Dedifferentiated amniotic fluid mesenchymal stem cell (primary cell): ENCODE results near the gene FNBP1.
"Not testable (repeated sequence)": the region's sequence is repeated elsewhere in the genome, so short reads cannot be mapped to it uniquely, and the experiment has no call there.

Experiments used
- DNase-seq: peaks from one replicate; pipeline ENCODE4 v3.0.0-alpha.2; 2016; ENCODE audit errors: extremely low spot score

FNBP1 gene

DNA sequence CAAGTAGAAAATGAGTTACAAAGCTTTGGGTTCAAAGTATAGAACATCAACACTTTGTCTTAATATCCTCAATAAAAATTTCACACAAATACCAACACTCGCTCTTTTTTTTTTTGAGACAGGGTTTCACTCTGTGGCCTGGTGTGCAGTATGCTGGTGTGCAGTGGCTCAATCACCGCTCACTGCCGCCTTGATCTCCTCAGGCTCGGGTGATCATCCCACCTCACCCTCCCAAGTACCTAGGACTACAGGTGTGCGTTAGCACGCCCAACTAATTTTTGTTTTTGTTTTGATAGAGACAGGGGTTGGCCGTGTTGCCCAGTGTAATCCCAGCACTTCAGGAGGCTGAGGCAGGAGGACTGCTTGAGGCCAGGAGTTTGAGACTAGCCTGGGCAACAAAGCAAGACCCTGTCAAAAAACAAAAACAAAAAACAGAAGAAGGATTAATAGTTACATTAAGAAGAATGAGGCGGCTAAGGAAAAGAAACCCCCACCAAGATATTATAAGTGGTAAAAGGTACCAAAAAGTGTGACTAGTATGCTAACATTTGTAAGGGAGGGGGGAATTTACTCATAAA lies 20.3 kb downstream of the FNBP1 start:
- no peak for DNase-seq

DNA sequence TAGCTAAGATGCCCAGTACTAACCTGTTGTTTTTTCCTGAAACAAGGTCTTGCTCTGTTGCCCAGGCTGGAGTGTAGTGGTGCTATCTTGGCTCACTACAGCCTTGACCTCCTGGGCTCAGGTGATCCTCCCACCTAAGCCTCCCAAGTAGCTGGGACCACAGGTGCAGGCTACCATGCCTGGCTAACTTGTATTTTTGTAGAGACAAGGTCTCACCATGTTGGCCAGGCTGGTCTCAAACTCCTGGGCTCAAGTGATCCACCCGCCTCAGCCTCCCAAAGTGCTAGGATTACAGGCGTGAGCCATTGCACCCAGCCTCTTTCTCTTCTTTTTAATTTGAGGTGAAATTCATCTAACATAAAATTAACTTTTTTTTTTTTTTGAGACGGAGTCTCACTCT lies 21.1 kb downstream of the FNBP1 start:
- not testable (repeated sequence) for DNase-seq

DNA sequence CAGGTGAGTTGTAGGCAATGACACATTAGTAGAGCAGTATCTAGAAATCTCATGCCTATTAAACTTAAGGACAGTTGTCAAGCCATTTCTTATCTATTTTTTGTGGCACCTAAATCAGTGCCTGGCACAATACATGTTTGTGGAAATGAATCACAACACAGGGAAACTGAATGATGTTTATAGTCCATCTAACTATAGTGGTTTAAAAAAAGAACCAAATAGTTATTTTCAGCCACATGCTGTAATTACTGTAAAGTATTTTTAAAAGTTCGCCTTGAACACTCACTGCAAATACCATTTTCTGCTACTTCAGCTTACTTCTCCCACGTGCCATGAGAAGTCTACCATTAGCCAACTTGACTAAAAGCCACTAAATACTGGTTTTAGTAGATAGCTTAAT lies 21.9 kb downstream of the FNBP1 start:
- no peak for DNase-seq

DNA sequence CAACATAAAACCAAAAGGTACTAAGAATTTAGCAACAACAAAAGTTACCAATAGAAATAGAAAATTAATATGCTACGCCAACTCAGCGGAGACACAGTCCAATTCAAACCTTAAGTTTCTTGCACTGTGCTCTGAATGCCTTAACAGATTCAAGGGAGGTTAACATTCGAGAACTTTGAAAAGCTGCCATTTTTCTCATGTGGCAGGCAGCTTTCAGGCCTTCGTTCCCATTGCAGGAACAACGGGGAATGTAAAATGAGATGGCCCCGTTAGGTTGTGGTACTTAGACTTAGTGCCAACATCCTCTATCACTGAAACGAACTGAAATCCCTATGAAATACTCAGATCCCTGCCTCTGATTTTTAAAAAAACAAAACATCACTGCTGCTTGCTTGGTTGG lies 22.4 kb downstream of the FNBP1 start:
- DNase-seq = no peak

DNA sequence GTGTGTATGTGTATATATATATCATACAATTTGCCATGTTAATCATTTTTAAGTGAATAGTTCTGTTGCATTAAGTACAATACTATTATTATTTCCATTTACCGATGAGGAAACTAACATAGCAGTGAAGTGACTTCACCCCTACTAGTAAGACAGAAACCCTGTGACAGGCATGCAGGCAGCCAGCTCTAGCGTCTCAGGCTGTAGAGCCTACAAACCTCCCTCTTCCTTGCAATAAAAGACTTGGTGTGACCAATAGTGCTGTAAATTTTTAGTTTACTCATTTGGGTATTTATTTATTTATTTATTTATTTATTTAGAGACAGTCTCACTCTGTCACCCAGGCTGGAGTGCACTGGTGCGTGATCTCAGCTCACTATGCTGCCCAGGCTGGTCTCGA lies 24.7 kb downstream of the FNBP1 start:
- DNase-seq = no peak

DNA sequence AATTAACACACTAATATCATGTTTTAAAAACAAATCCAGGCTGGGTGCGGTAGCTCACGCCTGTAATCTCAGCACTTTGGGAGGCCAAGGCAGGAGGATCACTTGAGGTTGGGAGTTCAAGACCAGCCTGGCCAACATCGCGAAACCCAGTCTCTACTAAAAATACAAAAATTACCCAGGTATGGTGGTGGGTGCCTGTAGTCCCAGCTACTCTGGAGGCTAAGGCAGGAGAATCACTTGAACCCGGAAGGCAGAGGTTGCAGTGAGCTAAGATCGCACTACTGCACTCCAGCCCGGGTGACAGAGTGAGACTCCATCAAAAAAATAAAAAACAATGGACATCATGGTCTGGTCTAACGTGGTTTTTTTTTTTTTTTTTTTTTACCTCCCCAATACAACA lies 25.5 kb downstream of the FNBP1 start:
- DNase-seq = not testable (repeated sequence)

DNA sequence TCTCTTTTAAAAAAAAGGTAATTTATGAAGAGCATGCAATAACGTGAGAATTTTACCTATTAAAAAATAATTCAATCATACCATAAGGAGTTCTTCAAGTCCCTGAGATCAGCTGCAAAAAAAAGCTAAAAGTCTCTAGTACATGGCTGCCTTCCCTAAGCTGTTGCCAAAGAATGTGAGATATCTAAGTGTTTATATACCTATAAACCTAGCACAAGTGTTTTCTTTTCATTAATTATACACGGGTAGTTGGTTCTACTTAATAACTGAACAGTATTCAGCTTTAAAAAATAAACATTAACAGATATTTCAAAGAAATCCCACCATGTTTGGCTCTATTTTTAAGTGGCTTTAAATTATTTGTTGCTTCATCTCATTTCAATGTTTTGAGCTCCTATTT lies 25.9 kb downstream of the FNBP1 start:
- DNase-seq = no peak

DNA sequence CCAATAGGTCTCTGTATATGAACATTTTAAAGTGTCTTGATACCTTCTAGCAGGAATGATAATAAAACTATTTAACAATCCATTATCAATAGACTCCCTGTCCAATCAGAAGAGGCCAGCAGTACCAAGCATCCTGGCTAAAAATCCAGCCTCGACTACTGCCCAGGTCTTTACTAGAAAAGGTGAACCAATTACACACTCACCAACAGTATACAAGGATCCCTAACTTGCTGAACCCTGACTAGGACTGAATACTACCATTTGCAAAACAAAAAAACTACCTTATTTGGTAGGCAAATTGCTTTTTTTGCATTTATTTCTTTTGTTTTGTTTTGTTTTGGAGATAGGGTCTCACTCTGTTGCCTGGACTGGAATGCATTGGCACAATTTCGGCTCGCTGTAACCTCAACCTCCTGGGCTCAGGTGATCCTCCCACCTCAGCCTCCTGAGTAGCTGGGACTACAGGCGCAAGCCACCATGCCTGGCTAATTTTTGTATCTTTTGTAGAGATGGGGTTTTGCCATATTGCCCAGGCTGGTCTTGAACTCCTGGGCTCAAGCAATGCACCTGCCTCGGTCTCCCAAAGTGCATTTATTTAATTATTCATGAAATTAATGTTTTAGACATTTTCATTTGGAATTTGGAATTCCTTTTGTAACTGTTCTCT lies 27.5 kb downstream of the FNBP1 start:
- no peak for DNase-seq

DNA sequence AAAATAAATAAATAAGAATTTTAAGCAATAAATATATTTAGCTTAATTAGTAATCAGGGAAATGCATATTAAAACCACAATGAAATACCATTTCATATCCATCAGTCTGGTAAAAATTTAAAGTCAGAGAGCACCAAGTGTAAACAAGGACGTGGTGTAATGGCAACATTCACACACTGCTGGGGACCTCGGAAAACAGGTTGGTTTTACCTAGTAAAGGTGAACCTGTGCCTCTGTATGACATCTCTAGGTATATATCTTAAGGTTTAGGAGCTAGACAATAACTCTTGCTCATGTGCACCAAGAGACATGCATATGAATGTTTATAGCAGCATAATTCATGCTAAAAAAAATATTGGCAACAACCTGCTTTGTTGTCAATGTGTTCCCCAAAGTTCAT lies 29.7 kb downstream of the FNBP1 start:
- DNase-seq = no peak

DNA sequence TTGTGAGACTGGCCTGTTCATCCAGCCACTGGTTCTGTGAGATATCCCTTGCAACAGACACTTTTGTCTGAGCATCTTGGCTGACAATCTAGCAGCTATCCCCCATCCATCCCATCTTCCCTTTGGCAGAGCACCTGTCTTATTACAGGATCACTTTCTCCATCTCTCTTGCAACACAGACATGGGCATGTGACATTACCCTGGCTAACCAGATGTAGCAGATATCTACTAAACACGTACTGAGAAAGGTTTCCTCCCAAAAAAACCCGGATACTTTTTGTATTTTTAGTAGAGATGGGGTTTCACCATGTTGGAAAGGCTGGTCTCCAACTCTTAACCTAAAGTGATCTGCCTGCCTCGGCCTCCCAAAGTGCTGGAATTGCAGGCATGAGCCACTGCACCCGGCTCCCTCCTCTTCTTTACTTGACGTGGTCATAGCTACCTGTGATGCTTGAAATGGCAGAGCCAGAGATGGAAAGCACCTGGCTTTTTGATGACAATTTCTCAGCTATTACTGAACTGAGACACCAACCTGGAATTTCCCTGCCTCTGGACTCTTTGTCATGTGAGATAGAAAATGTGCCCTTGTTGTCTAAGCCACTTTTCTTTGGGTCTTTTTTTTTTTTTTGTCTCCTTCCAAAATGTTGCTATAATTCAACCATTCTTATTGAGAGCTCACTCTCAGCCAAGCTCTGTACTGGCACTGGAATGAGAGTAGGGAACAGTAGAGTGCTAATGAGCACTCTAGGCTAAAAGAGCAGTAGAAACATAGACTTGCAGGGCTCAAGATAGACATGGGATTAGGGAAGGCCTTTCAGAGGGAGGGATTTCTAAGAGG lies 32.6 kb downstream of the FNBP1 start:
- no peak for DNase-seq

DNA sequence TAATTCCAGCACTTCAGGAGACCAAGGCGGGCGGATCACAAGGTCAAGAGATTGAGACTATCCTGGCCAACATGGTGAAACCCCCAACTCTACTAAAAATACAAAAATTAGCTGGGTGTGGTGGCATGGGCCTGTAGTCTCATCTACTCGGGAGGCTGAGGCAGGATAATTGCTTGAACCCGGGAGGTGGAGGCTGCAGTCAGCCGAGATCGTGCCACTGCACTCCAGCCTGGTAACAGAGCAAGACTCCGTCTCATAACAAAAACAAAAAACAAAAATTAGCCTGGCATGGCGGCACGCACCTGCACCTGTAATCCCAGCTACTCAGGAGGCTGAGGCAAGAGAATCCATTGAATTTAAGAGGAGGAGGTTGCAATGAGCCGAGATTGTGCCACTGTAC lies 33.4 kb downstream of the FNBP1 start:
- DNase-seq = not testable (repeated sequence)

DNA sequence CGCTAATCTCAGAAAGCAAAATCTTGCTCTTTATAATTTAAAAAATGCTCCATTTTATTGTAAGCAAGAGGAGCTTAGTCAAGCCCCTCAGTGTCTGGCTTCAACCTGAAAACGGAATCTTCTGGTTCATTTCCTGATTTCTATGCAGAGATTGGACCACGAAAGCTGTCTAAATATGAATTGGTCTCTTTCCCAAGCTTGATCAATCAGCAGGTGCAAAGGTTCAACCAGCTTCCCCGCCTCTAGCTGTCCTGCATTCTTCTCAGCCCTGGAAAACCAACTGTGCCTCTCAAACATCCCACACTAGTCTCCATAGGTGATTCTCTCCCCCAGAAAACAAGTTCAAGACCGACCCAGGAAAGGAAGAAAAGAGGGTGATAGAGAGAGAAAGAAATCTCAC lies 34.5 kb downstream of the FNBP1 start:
- no peak for DNase-seq

DNA sequence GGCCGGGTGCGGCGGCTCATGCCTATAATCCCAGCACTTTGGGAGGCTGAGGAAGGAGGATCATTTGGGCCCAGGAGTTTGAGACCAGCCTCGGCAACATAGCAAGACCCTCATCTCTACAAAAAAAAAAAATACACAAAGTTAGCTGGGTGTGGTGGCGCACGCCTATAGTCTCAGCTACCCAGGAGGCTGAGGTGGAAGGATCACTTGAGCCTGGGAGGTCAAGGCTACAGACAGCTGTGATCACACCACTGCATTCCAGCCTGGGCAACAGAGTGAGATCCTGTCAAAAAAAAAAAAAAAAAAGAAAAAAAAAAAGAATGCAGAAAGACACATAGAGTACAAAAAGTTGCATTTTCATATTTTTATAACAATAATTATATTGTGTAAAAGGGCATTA lies 36.0 kb downstream of the FNBP1 start:
- not testable (repeated sequence) for DNase-seq

DNA sequence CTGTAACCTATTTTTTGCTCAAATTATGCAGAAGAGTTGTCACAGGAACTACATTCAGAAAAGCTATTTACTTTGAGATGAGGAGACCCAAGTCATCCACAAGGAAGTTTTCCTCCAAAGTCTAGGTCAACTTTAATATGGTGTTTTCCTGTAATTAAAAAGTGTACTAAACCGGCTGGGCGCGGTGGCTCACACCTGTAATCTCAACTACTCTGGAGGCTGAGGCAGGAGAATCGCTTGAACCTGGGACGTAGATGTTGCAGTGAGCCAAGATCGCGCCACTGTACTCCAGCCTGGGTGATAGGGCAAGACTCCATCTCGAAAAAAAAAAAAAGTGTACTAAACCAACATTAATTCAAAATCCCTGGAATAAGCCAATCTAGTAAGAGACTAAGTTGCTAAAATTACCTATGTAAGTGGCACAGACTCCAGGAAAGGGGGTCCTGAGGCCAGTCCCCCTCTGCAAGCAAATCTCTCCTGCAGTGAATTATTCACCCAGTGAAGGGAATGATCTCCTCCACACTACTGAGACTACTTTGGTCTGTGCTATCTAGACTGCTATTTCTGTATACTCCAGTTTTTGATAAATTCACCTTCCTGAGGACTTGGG lies 38.9 kb downstream of the FNBP1 start:
- no peak for DNase-seq

DNA sequence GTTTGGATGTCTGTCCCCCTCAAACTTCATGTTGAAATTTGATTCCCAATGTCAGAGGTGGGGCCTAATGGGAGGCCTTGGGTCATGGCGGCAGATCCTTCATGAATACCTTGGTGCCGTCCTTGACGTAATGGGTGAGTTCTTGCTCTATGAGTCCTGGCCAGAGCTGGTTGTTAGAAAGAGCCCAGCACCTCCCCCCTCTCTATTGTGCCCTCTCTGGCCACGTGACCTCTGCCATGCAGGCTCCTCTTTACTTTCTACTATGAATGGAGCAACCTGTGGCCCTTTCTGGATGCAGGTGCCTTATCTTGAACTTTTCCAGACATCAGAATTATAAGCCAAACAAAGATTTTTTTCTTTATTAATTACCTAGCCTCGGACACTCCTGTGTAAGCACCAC lies 40.7 kb downstream of the FNBP1 start:
- DNase-seq = no peak

DNA sequence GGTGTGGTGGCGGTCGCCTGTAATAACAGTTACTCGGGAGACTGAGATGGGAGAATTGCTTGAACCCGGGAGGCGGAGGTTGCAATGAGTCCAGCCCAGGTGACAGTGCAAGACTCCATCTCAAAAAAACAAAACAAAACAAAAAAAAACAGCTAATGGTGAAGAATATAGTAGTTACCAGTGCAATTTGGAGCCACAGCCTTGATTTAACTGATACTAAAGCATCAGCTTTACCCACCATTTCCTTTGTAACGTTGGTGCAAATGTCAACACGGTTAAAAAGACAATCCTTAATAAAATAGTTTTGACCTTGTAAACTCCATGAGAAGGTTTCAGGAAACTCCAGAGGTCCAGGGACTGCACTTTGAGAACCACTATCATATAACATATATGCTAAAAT lies 41.8 kb downstream of the FNBP1 start:
- no peak for DNase-seq

DNA sequence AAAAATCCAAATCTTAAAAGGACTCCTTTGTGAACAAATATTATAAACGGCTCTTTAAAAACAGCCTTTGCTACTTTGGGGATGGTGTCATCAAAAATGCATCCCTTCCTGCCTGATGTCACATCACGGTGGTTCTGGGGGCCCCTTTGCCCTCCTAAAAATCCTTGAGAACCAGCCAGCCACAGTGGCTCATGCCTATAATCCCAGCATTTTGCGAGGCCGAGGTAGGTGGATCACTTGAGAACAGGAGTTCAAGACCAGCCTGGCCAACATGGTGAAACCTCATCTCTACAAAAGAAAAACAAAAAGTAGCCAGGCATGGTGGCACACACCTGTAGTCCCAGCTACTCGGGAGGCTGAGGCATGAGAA lies 43.9 kb downstream of the FNBP1 start:
- DNase-seq = no peak

DNA sequence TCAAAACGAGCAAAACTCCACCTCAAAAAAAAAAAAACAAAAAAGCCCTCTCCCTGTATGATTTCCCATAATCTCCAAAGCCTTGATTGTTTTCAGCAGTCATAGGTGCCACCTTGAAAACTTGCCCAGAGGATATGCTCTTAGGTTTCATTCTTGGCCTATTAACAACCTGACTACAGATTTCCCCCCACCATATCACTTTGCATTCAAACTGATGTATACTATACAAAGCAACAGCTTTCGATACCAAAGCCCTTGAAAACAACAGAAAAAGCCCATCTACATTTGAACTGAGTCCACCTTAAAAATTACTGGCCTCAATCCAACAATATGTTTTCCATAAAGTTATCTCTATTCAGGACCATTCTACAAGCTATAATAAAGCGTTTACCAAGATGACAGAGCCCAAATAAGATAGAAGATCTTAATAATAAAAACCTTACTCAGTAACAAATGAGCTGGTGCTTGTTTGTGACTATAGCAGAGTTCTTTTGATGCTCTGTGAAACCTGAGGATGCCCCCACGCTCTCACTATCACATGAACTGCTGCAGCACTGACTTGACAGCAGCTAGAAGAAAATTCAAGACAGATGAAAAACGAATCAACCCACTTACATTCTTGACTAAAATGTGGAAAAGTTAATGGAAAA lies 44.4 kb downstream of the FNBP1 start:
- no peak for DNase-seq

DNA sequence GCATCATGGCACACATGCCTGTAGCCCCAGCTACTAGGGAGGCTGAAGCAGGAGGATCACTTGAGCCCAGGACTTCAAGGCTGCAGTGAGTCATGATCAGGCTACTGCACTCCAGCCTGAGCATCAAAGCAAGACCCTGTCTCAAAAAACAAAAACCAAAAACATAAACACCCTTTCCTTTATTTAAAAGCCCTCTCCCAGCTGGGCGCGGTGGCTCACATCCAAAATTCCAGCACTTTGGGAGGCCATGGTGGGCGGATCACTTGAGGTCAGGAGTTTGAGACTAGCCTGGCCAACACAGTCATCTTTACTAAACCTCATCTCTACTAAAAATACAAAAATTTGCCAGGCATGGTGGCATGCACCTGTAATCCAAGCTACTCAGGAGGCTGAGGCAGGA lies 45.3 kb downstream of the FNBP1 start:
- not testable (repeated sequence) for DNase-seq

DNA sequence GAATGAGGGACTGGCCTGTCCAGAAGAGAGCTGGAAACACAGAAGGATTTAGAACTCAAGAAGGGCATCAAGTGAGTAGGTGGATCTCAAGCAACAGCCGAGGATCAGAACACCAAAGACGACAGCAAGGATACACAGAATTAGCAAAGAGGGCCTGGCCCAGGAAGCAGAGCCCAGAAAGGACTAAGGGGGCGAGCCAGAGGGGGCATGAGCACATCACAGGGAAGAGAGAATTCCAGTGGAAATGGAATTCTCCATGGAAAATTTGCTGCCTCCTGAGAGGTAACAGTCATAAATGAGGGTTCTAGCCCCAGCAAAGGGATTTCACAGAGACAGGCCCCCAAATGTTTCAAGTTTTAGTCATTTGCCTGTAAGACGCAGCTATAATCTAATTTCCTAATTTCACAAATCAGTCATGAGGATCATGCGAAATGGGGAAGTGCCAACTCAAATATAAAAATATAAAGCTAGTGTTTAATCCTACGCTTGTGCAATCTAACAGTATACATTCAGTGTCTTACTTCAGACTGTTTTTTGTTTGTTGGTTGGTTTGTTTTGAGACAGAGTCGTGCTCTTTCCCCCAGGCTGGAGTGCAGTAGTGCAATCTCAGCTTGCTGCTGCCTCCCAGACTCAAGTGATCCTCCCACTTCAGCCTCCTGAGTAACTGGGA lies 46.7 kb downstream of the FNBP1 start:
- no peak for DNase-seq

DNA sequence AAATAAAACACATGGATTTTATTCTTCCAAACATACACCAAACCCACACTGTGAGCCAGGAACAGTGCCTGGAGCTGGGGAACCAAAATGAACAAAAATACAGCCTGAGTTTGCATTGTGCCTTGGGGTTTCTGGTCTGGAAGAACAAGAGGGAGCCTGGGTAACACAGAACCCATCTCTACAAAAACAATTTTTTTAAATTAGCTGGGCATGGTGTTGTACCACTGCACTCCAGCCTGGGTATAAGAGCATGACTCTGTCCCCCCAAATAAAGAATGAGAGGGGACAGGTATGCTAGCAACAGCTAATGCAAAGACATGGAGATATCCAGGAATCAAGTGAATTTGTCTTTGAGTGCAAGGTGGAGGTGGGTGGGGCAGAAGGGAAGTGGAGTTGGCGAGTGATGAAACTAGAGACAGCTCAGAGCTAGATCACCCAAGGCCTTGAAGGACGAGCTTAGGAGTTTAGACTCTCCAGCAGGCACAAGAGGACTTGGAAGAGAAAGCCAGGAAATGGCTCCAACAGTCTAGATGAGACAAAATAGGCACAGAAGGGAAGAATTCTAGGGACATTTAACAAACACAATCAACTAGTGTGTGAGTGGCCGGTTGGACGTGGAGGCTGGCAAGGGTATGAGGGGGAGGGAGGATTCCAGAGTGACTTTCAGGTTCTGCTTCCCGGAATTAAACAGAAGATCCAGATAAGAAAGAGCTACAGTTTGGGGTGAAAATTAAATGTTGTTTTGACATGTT lies 47.4 kb downstream of the FNBP1 start:
- no peak for DNase-seq
